Stimulated activated naive CD8-positive, alpha-beta T cell treated with anti-CD3 and anti-CD28 coated beads, Interleukin-15, Interleukin-2, amounts not matched to agents 100 U/mL and 50 U/mL, for 24 hours (primary cell): ENCODE results near the gene CYFIP1.
"Not testable (repeated sequence)": the region's sequence is repeated elsewhere in the genome, so short reads cannot be mapped to it uniquely, and the experiment has no call there.

ENCODE experiments used
- ATAC-seq: fragments of 150-1000 bp; cut with Tn5 transposase; one replicate; pipeline ENCODE4 v1.10.0; 2021
- DNase-seq: peaks from one replicate; pipeline ENCODE4 v3.0.0; 2021

The CYFIP1 gene

DNA sequence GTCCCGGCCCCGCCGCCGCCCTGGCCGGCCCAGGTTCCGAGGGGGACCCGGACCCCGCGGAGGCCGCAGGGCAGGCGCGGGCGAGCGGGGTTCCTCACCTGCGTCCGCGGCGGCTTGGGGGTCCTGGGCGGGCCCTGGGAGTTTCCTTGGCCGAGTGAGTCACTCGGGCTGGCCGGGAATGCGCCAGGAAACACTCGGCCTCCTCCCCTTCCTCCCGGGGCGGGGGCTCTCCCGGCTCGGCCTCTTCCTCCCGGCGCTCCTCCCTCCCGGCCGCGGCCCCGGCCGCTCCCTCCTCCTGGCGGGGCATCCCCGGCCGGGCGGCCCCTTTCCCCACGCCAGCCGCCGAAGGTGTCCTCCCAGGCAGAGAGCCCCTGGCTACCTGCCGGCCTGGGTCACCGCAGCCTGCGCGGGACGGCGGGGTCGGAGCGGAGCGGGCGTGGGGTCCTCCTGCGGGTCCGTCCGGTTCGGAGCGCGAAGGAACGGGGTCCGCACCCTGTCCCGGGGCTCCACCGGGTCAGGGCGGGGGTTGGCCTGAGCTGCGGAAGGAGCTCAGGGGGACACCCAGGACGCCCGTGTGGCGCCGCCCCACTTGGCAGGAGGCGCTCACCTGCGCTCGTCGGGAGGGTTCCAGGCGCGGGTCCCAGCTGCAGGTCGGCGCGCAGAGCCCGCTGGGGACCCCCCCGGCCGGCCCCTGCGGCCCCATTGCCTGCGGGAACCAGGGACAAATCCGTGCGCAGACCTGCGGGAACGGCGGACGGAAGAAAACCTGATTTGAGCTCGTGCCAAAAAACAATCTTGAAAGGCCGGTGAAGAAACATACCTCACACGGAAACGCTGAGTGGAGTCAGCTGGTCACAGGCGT lies at the start of gene CYFIP1:
TSS of gene CYFIP1 (minus strand) at position 180 of the 862 bp plus-strand sequence. CDS start 33,083 bp downstream, outside the sequence.
- ATAC-seq (peak; percentile 50), DNase-seq (peak; percentile 53)

DNA sequence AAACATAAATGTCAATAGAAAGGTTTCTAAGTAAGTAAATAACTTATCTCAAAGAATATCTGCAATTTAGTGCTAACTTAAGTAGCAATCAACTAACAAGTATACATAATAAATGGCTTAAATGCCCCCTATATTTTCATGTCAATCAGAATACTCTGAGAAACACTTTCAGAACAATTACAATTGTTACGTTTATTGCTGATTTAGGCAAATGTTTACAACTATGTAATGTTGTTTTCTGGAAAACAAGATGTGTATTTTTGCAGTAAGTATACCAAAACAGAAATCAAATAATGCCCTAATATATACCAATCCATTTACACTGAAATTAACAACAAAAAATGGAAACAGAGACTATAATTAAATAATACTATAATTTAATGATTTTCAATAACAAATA lies 46.0 kb upstream of the CYFIP1 start:
- ATAC-seq: no peak
- DNase-seq: no peak

DNA sequence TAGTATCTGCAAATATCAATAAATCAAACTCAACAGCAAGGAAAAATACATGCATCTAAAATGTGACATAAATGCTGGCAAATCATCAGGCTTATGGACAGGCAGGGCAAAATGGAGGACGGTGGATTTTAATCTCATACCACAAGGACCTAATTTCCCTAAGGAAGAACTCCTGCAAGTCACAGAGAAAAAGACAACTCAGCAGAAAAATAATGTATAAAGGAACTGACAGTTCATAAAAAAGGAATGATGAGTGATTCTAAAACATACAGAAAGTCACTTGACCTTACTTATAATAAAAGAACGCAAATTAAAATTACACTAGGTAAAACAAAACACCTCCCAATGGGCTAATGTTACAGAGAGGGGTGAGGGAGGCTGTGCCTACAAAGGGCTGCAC lies 42.0 kb upstream of the CYFIP1 start:
- DNase-seq (no peak), ATAC-seq (no peak)

DNA sequence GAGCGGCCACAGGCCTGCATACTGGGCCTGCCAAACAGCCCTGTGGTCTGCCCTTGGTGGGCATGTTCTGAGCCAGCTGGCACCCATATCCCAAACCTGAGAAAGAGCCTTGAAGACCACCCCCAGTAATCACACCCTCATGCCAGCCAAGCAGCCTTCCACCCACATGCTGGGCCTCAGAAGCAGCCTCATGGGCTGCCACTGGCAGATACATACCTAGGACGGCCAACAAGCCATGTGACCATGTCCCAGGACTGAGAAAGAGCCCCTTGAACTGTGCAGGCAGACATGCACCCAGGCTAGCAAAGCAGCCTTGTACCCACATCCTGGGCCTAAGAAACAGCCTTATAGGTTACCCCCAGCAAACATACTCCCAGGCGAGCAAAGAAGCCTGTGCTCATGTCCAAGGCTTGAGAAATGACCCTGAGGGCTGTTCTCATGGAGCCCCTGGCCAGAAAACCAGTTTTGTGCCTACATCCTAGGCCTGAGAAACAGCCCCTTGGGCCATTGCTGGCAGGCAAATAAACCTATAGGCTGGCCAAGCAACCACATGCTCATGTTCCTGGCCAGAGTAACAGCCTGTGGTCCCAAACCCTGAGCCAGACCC lies 34.3 kb upstream of the CYFIP1 start:
- ATAC-seq: no peak
- DNase-seq: no peak

DNA sequence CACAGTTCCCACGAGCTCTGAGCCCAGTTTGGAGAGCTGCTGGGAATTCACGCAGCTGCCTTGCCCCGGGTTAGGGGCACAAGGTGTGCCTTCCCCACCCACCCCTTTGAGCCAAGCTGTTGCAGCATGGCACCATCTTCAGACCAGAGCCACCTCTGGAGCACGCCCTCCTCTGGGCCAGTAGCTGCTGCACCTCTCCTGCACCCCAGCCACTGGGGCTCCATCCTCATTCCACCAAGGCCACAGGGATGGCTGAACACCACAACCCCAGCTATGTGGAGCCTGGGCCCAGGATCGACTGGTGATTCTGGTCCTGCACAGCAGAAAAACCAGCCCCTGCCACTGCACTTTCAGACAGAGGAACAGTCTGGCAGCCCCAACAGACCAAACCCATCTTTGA lies 33.5 kb upstream of the CYFIP1 start:
- DNase-seq: no peak
- ATAC-seq: no peak

DNA sequence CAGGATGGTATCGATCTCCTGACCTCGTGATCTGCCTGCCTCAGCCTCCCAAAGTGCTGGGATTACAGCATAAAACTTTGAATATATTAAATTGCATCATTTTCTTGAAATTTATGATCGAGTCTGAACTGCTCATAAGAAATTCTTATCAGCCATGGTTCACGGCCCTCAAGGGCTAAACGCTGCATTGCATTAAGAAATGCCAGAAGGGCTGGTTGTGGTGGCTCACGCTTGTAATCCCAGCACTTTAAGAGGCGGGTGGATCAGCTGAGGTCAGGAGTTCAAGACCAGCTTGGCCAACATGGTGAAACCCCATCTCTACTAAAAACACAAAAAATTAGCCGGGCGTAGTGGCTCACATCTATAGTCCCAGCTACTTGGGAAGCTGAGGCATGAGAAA lies 32.4 kb upstream of the CYFIP1 start:
- DNase-seq: not testable (repeated sequence)

DNA sequence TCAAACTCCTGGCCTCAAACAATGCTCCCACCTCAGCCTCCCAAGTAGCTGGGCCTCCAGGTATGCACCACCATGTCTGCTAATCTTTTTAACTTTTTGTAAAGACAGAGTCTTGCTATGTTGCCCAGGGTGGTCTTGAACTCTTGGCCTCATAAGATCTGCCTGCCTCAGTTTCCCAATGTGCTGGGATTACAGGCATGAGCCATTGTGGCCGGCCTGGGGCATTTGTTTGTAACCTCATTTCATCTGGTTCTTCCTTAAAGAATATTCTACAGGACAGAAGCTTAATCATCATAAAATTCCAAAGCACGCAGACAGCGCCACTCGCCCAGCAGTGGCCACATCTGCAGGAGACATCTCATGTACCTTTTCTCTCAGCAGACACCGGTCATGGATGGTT lies 23.6 kb upstream of the CYFIP1 start:
- DNase-seq (no peak), ATAC-seq (no peak)

More for the DNA sequence above, 32.4 kb upstream of the CYFIP1 start:
- ATAC-seq: not testable (repeated sequence)

DNA sequence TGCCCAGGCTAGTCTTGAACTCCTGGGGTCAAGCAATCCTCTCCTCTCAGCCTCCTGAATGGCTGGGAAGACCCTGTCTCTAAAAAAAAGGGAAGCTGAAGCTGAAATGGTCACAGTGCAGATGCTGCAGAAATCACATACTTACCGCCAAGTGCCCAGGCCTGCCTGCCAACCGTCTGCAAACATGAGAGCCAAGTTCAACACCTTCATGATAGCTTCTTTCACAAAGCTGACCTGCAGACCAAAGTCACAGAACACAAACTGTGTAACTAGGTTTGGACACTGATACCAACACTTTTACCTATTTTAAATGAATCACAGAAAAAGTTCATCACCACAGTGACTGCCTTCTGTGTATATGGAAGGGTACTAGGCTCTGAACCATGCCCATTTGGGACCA lies 22.8 kb upstream of the CYFIP1 start:
- ATAC-seq: no peak

DNA sequence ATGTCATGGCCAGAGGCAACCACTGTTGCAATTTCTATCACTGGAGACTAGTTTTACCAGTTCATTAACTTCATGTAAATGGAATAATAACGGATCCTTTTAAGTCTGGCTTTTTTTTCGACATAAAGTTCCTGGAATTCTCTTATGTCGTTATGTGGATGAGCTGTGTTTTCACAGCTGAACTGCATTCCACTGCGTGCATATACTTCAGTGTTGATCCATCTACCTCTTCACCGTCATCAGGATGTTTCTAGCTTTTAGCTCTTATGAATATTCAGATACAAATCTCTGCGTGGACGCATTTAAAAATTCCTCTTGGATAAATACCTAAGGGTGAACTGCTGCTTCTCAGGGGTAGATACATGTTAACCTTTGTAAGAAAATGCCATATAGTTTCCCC lies 15.6 kb upstream of the CYFIP1 start:
- no peak for DNase-seq
- ATAC-seq: no peak

More for the DNA sequence above, 22.8 kb upstream of the CYFIP1 start:
- no peak for DNase-seq

DNA sequence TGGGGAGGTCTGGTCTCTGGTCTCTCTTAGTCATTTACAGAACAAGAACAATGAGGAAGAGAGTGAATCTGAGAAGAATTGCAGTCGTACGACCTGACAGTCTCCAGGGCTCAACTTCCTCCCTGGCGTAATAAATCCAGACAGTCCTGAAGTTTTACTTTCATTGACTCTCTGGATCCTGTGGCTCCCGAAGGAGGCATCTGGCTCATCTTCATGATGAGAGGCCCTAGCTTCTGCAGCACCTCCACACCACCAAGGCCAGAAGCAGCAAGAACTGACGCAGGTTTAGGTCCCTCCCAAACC lies 11.8 kb upstream of the CYFIP1 start:
- DNase-seq (no peak), ATAC-seq (no peak)

DNA sequence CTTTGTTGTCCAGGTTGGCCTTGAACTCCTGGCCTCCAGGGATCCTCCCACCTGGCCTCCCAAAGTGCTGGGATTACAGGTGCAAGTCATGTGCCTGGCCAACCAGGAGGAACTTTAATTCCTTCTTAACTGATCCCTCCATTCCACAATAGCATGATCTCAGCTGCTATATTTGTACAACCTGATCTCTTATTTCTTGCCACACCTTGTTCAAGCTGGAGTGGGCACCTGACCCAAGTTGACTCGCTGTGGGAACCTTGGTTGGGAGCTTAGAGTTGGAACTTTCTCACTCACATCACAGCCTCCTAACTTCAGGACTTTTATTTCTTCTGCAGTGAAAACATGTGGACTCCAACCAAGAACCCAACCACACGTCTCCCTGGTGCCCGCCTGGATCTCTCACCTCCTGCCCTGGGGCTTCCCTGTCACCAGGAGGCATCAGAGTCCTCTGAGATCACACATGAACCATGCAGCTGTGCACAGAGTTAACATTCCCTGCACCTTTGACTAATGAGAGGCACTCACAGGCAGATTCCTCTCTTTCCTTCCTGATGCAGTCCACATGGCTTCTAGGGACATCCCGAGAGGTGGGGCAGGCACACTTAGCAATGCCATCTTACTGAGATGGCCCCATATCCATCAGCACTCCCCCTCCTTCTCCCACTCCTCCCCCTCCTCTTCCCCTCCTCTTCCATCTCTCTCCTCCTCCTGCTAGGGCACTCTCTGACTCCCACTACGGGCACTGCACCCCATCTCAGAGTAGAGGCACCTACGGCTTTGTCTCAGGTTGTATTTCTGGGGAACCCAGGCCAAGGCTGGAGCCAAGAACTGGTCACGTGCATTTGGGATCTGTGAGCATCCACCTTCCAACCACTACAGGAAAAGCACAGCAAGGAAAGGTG lies 9.7 kb upstream of the CYFIP1 start:
- DNase-seq: no peak

DNA sequence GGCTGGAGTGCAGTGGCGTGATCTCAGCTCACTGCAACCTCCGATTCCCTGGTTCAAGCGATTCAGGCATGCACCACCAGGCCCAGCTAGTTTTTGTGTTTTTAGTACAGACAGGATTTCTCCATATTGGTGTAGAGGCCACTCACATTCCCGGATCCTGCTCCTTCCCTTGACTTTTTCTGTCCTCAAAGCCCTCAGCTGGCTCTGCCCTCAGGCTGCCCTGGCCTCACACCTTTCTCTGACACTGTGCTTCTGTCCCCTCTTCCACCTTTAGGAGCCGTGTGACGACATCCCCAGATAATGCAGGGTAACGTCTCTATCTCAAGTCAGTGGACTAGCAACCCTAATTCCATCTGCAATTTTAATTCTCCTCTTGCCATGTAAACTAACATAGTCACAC lies 8.6 kb upstream of the CYFIP1 start:
- no peak for DNase-seq
- no peak for ATAC-seq

More for the DNA sequence above, 9.7 kb upstream of the CYFIP1 start:
- ATAC-seq: no peak

DNA sequence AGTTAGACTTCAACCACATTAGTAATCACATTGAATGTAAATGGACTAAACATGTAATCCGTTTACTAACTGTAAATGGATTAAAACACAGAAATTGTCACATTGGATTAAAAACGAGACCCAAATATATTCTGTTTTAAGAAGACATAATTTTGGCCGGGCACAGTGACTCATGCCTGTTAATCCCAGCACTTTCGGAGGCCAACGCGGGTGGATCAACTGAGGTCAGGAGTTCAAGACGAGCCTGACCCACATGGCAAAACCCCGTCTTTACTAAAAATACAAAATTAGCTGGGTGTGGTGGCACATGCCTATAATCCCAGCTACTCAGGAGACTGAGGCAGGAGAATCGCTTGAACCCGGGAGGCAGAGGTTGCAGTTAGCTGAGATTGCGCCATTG lies 1.8 kb upstream of the CYFIP1 start:
- DNase-seq, ATAC-seq: not testable (repeated sequence)

DNA sequence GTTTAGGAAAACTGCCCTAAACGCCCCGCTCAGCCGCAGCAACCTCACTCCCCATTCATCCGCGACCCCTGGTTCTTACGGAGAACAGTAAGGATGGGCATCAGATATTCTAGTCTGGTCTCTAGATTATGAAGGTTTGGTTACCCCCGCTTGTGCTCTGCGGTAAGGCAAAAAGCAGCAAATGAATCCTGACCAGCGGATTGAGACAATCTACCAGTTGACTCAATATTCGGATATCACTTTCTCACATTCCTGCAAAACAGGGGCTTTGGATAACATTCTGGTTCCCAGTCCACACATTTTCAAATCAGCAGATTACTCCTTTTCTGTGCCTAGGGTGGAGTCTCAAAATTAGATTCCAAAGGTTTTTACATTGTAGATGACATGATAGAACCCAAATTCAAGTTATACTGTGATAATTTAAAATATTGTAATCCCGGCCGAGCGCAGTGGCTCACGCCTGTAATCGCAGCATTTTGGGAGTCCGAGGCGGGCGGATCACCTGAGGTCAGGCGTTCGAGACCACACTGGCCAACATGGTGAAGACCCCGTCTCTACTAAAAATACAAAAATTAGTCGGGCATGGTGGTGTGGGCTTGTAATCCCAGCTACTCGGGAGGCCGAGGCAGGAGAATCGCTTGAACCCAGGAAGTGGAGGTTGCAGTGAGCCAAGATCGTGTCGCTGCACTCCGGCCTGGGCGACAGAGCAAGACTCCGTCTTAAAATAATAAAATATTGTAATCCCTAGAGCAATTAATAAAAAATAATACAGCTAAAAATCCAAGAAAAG lies 1.1 kb upstream of the CYFIP1 start:
- ATAC-seq (no peak), DNase-seq (no peak)

DNA sequence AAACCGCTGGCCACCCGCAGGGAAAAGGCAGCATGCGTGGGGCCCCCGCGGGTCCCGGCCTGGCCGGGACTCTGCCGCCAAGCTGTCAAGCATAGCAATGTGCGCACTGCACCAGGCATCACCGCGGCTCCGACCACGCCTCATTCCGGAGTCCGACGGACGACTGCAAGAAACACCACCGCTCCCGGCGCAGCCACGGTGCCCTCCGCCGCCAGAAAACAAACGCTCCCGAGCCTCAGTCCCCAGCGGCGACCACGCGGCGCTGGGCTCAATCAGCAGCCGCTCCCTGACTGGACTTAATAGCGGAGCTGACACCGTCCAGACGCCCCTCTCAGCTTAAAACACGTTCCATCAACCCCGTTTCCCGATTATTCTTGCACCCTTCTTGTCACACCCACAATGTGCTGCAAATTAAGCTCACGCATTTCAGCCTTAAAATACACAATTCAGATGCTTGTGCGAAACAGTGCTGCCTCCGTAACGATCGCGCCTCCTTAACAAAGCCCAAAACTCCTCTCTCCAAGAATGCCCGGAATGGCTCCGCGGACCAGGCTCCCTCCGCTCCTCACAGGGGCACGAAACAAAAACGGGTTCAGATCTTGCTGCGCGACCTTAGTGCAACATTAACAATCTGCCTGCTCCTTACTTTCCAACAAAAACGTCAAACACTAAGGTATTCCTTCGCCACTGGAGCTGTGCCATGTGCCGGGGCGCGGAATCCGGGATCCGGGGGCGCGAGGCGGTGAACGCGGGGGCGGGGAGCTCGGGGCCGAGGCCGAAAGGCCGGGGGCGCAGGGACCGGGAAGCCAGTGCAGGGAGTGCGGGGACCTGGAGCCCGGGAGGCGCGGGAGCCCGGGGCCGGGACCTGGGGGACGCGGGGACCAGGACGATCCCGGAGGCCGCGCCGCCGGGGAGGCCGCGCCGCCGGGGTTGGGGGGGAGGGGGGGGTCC lies 655 bp downstream of the CYFIP1 start:
- ATAC-seq (peak; percentile 62), DNase-seq (peak; percentile 57)

DNA sequence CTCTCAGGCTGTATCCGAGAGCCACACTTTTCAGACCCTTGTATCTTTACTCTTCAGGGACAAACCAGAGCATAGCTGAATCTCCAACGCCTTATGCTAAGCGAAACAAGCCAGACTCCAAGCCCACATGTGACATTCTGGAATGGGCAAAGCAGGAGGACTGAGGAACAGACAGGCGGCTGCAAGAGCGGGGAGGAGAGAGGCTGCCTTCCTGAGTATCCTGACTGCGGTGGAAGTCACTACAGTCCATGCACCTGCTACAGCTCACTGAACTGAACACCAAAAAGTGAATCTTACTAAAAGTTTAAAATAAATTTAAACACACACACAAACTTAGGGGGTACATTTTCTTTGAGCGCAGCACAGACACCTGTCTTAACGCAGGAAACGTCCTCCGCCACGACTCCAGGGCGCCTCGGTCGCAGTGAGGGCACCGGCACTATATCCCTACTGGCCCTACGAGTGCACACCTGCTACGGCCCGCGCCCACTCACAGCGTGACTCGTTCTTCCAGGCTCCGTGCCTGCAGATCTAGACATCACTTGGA lies 1.4 kb downstream of the CYFIP1 start:
- DNase-seq (no peak), ATAC-seq (peak; percentile 20)

DNA sequence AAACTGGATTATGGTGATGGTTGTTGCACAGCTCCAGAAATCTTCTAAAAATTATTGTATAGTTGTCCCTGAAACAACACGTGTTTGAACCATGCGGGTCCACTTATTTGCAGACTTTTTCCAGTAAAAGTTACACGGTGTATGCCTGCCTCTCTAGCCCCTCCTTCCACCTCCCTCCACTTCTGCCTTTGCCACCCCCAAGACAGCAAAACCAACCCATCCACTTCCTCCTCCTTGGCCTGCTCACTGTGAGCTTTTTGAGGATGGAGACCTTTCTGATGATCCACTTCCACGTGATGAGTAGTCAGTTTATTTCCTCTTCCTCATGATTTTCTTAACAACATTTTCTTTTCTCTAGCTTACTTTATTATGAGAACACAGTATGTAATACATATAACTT lies 5.4 kb downstream of the CYFIP1 start:
- DNase-seq (no peak), ATAC-seq (no peak)

DNA sequence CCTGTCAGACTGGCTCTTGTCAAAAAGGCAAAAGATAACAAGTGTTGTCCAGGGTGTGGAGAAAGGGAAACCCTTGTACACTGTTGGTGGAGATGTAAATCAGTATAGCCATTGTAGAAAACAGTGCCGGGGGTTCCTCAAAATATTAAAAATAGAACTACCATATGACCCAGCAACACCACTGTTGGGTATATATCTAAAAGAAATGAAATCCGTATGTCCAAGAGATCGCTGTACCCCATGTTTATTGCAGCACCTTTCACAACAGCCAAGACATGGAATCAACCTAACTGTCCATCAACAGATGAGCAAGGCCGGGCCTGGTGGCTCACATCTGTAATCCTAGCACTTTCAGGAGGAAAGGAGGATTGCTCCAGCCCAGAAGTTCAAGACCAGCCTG lies 6.2 kb downstream of the CYFIP1 start:
- ATAC-seq (no peak), DNase-seq (no peak)

DNA sequence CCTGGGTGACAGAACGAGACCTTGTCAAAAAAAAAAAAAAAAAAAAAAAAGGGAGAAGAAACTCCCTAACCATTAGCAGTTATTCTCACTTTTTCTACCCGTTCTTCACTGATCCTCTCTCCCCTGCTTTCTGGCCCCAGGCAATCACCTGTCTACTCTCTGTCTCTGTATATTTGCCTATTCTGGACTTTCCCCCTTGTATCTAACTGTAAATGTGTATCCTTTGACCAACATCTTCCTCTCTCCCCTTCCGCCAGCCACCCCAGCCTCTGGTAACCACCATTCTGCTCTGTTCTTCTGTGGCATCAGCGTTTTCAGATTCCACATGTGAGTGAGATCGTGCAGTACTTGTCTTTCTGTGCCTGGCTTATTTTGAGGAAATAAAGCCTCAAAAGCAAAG lies 6.9 kb downstream of the CYFIP1 start:
- DNase-seq: no peak
- no peak for ATAC-seq

DNA sequence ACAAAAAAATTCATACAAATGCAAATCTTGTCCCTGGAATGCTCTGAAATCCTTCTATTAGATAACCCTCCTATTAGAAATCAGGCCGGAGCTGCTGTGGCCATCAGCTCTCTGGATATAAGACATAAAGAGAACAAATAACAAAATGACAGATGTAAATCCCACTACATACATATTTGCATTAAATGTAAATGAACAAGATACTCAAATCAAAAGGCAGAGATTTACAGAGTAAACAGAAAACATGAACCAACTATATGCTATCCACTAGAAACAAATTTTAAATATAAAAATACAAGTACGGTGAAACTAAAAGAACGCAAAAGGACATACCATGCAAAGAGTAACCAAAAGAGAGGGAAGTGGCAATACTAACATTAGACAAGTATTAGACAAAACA lies 10.7 kb downstream of the CYFIP1 start:
- ATAC-seq: no peak
- no peak for DNase-seq

DNA sequence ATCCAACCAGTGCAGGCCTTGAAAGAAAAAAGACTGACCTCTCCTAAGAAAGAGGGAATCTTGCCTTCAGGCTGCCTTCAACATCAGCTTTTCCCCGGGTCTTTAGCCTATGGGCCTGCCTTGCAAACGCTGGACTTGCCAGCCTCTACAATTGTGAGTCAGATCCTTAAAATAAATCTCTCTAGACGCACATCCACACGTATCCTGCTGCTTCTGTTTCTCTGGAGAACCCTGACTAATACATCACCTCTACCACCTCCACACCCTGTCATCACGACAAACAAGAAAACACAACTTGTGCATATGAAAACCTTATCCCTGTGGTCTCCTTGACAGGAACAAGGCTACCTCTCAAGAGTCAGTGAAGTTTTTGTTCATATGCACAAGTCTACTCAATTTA lies 11.8 kb downstream of the CYFIP1 start:
- no peak for ATAC-seq
- DNase-seq: no peak
